GM12878 (cell line): ENCODE data around the gene DNAI7. TPM values are rescaled to one million over a fixed set of nuclear protein-coding genes. Genes with fewer than 3 reads are reported as not detected.

Experiments
- ATAC-seq: fragments of 200-7000 bp; cut with Tn5 transposase; 3 replicates; pipeline ENCODE4 v1.9.1; 2020; ENCODE audit warnings: mild to moderate bottlenecking, moderate library complexity
- BruUV-seq: library from RNA; stranded (reverse); fragments of 400-500 nt; replicated peaks from 2 replicates; lab custom pipeline; 2021; lab: Mats Ljungman, UMichigan
- CTCF ChIA-PET: fragments of 300-600 bp; sonication (Branson Sonifier 250); formaldehyde crosslinking; extraction: SDS; loops from one replicate; lab custom pipeline; 2021; ENCODE audit warnings: inconsistent platforms; lab: Yijun Ruan, JAX
- POLR2A ChIA-PET: fragments of 350-600 bp; formaldehyde crosslinking; extraction: SDS; loops from one replicate; lab custom pipeline; 2021; ENCODE audit warnings: inconsistent platforms; lab: Charles Lee
- RAD21 ChIA-PET: fragments of 300-600 bp; sonication (Branson Sonifier 250); formaldehyde crosslinking; loops from one replicate; lab custom pipeline; 2023; ENCODE audit warnings: antibody characterized with exemption; ENCODE audit not compliant: unreplicated experiment; lab: Charles Lee
- SMC1A ChIA-PET: fragments of 300-600 bp; sonication (Branson Sonifier 250); formaldehyde crosslinking; loops from one replicate; lab custom pipeline; 2023; ENCODE audit not compliant: unreplicated experiment, uncharacterized antibody; lab: Charles Lee
- DNase-seq: peaks from one replicate; pipeline ENCODE4 v3.0.0-alpha.2; 2011; ENCODE audit warnings: low read depth, low spot score
- FAIRE-seq: peaks from 3 replicates; lab custom pipeline; 2011; peaks lifted over from hg19 to GRCh38; lab: Jason Lieb, UNC
- H2AFZ ChIP-seq: 2 replicates; pipeline ENCODE4 v1.6.0; 2011; ENCODE audit warnings: low read depth, low read length, control low read depth; ENCODE audit not compliant: control insufficient read depth
- H3K27ac ChIP-seq: 2 replicates; pipeline ENCODE4 v1.5.1; 2011; ENCODE audit warnings: control low read depth; ENCODE audit not compliant: control insufficient read depth, insufficient read depth
- H3K27me3 ChIP-seq, 2 experiments: replicated peaks in 1 of 2; 2 replicates each; pipeline versions ENCODE4 v1.6.0 to v1.6.1; 2011; ENCODE audit warnings: low read length in 1 of 2; ENCODE audit not compliant: control insufficient read depth in 2 of 2, insufficient read depth in 2 of 2
- H3K36me3 ChIP-seq, 2 experiments: 2 replicates each; pipeline ENCODE4 v1.5.1; 2011; ENCODE audit warnings: low read length in 1 of 2; ENCODE audit not compliant: control insufficient read depth in 2 of 2, insufficient read depth in 2 of 2
- H3K4me1 ChIP-seq: 2 replicates; pipeline ENCODE4 v1.6.1; 2011; ENCODE audit warnings: mild to moderate bottlenecking, low read length, moderate library complexity, mixed read lengths; ENCODE audit not compliant: control insufficient read depth, insufficient read depth
- H3K4me2 ChIP-seq: 2 replicates; pipeline ENCODE4 v1.6.0; 2011; ENCODE audit warnings: control low read depth; ENCODE audit not compliant: control insufficient read depth, insufficient read depth
- H3K4me3 ChIP-seq: fragments of 200-600 bp; sonication (generic); 2 replicates; pipeline ENCODE4 v1.5.1; 2016
- H3K79me2 ChIP-seq: 2 replicates; pipeline ENCODE4 v1.6.0; 2011; ENCODE audit warnings: low read length; ENCODE audit not compliant: control insufficient read depth, insufficient read depth
- H3K9ac ChIP-seq: 2 replicates; pipeline ENCODE4 v1.8.0; 2011; ENCODE audit warnings: low read length, control low read depth, mixed read lengths; ENCODE audit not compliant: control insufficient read depth, insufficient read depth
- H3K9me3 ChIP-seq: replicated peaks from 3 replicates; pipeline ENCODE4 v1.5.1; 2011; ENCODE audit warnings: mild to moderate bottlenecking, low read length; ENCODE audit not compliant: control insufficient read depth, insufficient read depth
- H4K20me1 ChIP-seq: 2 replicates; pipeline ENCODE4 v1.6.0; 2011; ENCODE audit not compliant: control insufficient read depth, insufficient read depth
- BRCA1 ChIP-seq: IDR thresholded peaks from 2 replicates; pipeline ENCODE4 v1.6.1; 2011; ENCODE audit warnings: low read depth, low read length, improper control_type of control experiment
- CBX3 ChIP-seq: fragments of 200-600 bp; sonication (generic); IDR thresholded peaks from 2 replicates; pipeline ENCODE4 v1.6.1; 2016; ENCODE audit warnings: low read depth, borderline replicate concordance
- CREB1 ChIP-seq: IDR thresholded peaks from 2 replicates; pipeline ENCODE4 v1.6.1; 2012; ENCODE audit warnings: low read depth, mild to moderate bottlenecking, inconsistent platforms
- CREM ChIP-seq: IDR thresholded peaks from 2 replicates; pipeline ENCODE4 v1.6.1; 2014; ENCODE audit warnings: antibody characterized with exemption, low read depth
- DPF2 ChIP-seq: fragments of 450-650 bp; IDR thresholded peaks from 2 replicates; pipeline ENCODE4 v1.6.1; 2017; ENCODE audit warnings: mild to moderate bottlenecking
- EED ChIP-seq: sonication (generic); IDR thresholded peaks from 2 replicates; pipeline ENCODE4 v1.6.1; 2016; ENCODE audit warnings: antibody characterized with exemption, low read depth
- EGR1 ChIP-seq, 2 experiments: IDR thresholded peaks; 1 replicate in 1 of 2; 2 replicates in 1 of 2; pipeline ENCODE4 v1.6.1; 2011 to 2012; ENCODE audit warnings: low read depth in 2 of 2, low read length in 2 of 2, borderline replicate concordance in 1 of 2, mild to moderate bottlenecking in 1 of 2, moderate library complexity in 1 of 2
- FOXK2 ChIP-seq: fragments of 450-650 bp; IDR thresholded peaks from 2 replicates; pipeline ENCODE4 v1.6.1; 2017; ENCODE audit warnings: mild to moderate bottlenecking, moderate library complexity
- GABPA ChIP-seq: IDR thresholded peaks from 2 replicates; pipeline ENCODE4 v1.6.1; 2014; ENCODE audit warnings: antibody characterized with exemption, low read depth, mild to moderate bottlenecking, inconsistent platforms
- GATAD2B ChIP-seq: fragments of 450-650 bp; conservative IDR thresholded peaks from 2 replicates; pipeline ENCODE4 v1.6.1; 2017; ENCODE audit warnings: low read depth, mild to moderate bottlenecking, moderate library complexity
- IRF4 ChIP-seq: IDR thresholded peaks from 2 replicates; pipeline ENCODE4 v1.6.1; 2011; ENCODE audit warnings: low read depth, low read length
- JUNB ChIP-seq: IDR thresholded peaks from 2 replicates; pipeline ENCODE4 v1.6.1; 2016; ENCODE audit warnings: antibody characterized with exemption, mild to moderate bottlenecking
- NFIC ChIP-seq: IDR thresholded peaks from 2 replicates; pipeline ENCODE4 v1.6.1; 2012; ENCODE audit warnings: low read depth, mild to moderate bottlenecking, inconsistent platforms, low read length, moderate library complexity
- PML ChIP-seq: IDR thresholded peaks from 2 replicates; pipeline ENCODE4 v1.6.1; 2012; ENCODE audit warnings: low read length, inconsistent platforms
- POLR2A ChIP-seq: IDR thresholded peaks from 2 replicates; pipeline ENCODE4 v1.6.1; 2011; ENCODE audit warnings: low read depth, mild to moderate bottlenecking, low read length
- POU2F2 ChIP-seq: IDR thresholded peaks from 3 replicates; pipeline ENCODE4 v1.6.1; 2011; ENCODE audit warnings: low read depth, mild to moderate bottlenecking, low read length, borderline replicate concordance
- RUNX3 ChIP-seq: IDR thresholded peaks from 2 replicates; pipeline ENCODE4 v1.6.1; 2012; ENCODE audit warnings: low read length, inconsistent platforms
- SMAD1 ChIP-seq: fragments of 450-650 bp; IDR thresholded peaks from 2 replicates; pipeline ENCODE4 v1.6.1; 2018; ENCODE audit warnings: mild to moderate bottlenecking, low read depth; ENCODE audit not compliant: partially characterized antibody
- SP1 ChIP-seq: IDR thresholded peaks from one replicate; pipeline ENCODE4 v1.6.1; 2011; ENCODE audit warnings: low read depth, low read length
- STAT3 ChIP-seq: IDR thresholded peaks from 2 replicates; pipeline ENCODE4 v1.6.1; 2011; ENCODE audit warnings: low read depth, low read length, improper control_type of control experiment
- TAF1 ChIP-seq: IDR thresholded peaks from 2 replicates; pipeline ENCODE4 v1.6.1; 2011; ENCODE audit warnings: mild to moderate bottlenecking, low read depth, low read length, borderline replicate concordance
- ZNF24 ChIP-seq: fragments of 450-650 bp; IDR thresholded peaks from 2 replicates; pipeline ENCODE4 v1.6.1; 2017; ENCODE audit warnings: antibody characterized with exemption, mild to moderate bottlenecking
- ZNF274 ChIP-seq: IDR thresholded peaks from one replicate; pipeline ENCODE4 v1.8.0; 2011; ENCODE audit not compliant: insufficient read length, insufficient read depth
- in situ Hi-C: fragments of 300-500 bp; cut with MboI; formaldehyde crosslinking; loops from 9 replicates; pipeline ENCODE4 v1.14.3; 2018; ENCODE audit warnings: mixed read lengths
- intact Hi-C: fragments of 100-400 bp; cut with micrococcal nuclease; formaldehyde crosslinking; loops from one replicate; pipeline ENCODE4 v1.14.2; 2022; ENCODE audit not compliant: unreplicated experiment
- polyA plus RNA-seq, 11 experiments: library from polyadenylated mRNA; depleted of rRNA in 4 of 11; unstranded in 6 of 11; stranded (reverse) in 5 of 11; fragments of >200 nt; fragmentation: Nextera tagmentation in 4 of 11; fragmentation: Illumina TruSeq in 1 of 11; extraction: Ambion mirVana in 4 of 11; extraction: Trizol in 1 of 11; gene quantifications; 1 replicate in 1 of 11; 2 replicates in 10 of 11; pipeline versions ENCODE4 v1.2.1 to v1.2.3, GENCODE V29; 2011 to 2016; ENCODE audit warnings: inconsistent platforms in 2 of 11, missing spikeins in 2 of 11, low read depth in 1 of 11
- total RNA-seq, 4 experiments: library from RNA; depleted of rRNA in 3 of 4; stranded (reverse); fragments of >200 nt in 3 of 4; fragmentation: Illumina TruSeq in 1 of 4; extraction: Trizol in 1 of 4; gene quantifications; 2 replicates each; pipeline versions ENCODE4 v1.2.1 to v1.2.3, GENCODE V29; 2013 to 2021
- TF ChIP-seq, protein P1 (sequence below): IDR thresholded peaks from 2 replicates; pipeline ENCODE4 v1.6.1; 2012; ENCODE audit warnings: low read depth, low read length, improper control_type of control experiment
- TF ChIP-seq, protein P2 (sequence below): fragments of 450-650 bp; IDR thresholded peaks from 2 replicates; pipeline ENCODE4 v1.6.1; 2016; ENCODE audit warnings: mild to moderate bottlenecking

DNAI7 gene
- total and polyA plus RNA-seq, 10 of the 15 experiments (the other 5 are each of a cell fraction or from before 2014, with no cell fraction given): 0.05 to 0.48 (median 0.13) TPM; not detected in 4

DNA sequence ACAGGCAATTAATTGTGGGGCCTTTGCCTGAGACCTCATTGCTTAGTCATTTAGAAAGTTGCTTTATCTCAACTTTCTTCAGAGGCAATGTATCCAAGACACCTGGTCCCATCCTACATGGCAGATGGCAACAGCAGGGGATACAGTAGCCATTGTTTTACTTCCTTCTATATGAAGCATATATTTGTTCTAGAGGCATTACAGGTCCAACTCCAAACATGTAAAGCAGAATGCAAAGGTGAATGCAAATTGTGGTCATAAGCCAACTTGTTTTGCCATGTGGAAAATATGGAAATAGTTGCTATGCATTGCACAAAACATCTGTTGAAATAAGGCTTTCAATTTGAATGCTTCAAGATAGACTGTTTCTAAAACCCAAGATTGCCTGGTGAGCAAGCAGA lies 136.3 kb downstream of the DNAI7 start:
- ChIA-PET CTCF (interaction anchor here (1.0 to 9.8 kb wide), 6 partner anchors 16 to 96 kb away, joined by 3 to 141 read pairs (median 6); no protein-coding TSS in a partner anchor), POLR2A (interaction anchor here (2.5 to 13.3 kb wide), 2 partner anchors 53 to 62 kb away, joined by 6 to 297 read pairs; no protein-coding TSS in a partner anchor), RAD21 (interaction anchor here (1.3 to 13.0 kb wide), 6 partner anchors 16 to 68 kb away, joined by 3 to 462 read pairs (median 6); no protein-coding TSS in a partner anchor), SMC1A (interaction anchor here (0.6 to 15.4 kb wide), 7 partner anchors 14 to 106 kb away, joined by 3 to 526 read pairs (median 6); no protein-coding TSS in a partner anchor)
- no TSS peak for BruUV-seq
- H4K20me1 ChIP-seq: no peaks in the 10 kb centered on the region; the same call in 1 of the 2 replicates
- peaks cover 39% of the 10 kb centered on the region for H3K4me1 ChIP-seq
- DNase-seq (peak; percentile 58), FAIRE-seq (no peak), ATAC-seq (peak; percentile 42)
- peaks cover 99% of the 10 kb centered on the region for H3K79me2 ChIP-seq
- intact Hi-C loops (no loop called here), in situ Hi-C loops (loop anchor here (5.0 kb wide), 1 partner anchor 56 kb away; no protein-coding TSS in a partner anchor)
- H2AFZ ChIP-seq: no peak overlapping the region
- peak overlapping the region; percentile 65 for H3K27ac ChIP-seq
- H3K4me2 ChIP-seq: peak overlapping the region; percentile 94
- no peaks in the 10 kb centered on the region for H3K27me3 ChIP-seq
- peak overlapping the region; percentile 32; the same call in 1 of the 2 replicates for H3K9ac ChIP-seq
- H3K36me3 ChIP-seq: peaks cover 0 to 14% of the 10 kb centered on the region in 2 experiments; a peak in 2 of 4 replicates
- H3K9me3 ChIP-seq: no peaks in the 10 kb centered on the region
- H3K4me3 ChIP-seq: peak overlapping the region; percentile 89
- TF ChIP-seq, protein P1, sequence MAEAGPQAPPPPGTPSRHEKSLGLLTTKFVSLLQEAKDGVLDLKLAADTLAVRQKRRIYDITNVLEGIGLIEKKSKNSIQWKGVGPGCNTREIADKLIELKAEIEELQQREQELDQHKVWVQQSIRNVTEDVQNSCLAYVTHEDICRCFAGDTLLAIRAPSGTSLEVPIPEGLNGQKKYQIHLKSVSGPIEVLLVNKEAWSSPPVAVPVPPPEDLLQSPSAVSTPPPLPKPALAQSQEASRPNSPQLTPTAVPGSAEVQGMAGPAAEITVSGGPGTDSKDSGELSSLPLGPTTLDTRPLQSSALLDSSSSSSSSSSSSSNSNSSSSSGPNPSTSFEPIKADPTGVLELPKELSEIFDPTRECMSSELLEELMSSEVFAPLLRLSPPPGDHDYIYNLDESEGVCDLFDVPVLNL: no peak
- TF ChIP-seq IRF4 (peak; percentile 85), CBX3 (no peak), CREB1 (peak; percentile 46; the same call in 1 of the 2 replicates), PML (0 out of 2 replicates have a peak, but pooled peaks have one; percentile 45), ZNF274 (no peak), BRCA1 (no peak), NFIC (peak; percentile 63), EED (peak; percentile 75), GATAD2B (no peak), DPF2 (no peak), FOXK2 (no peak), SMAD1 (no peak), EGR1 (IDR thresholded peaks at IDR 0.05; ENCODE audit: borderline replicate concordance in 1 of 2, low read depth in 2 of 2, low read length in 2 of 2) (no peak), RUNX3 (peak; percentile 70), ZNF24 (no peak), STAT3 (no peak), JUNB (peak; percentile 87), TAF1 (no peak), POLR2A (no peak; the same call in 1 of the 2 replicates), GABPA (no peak), POU2F2 (peak; percentile 76; the same call in 1 of the 3 replicates), SP1 (no peak), CREM (no peak; the same call in 1 of the 2 replicates)
- TF ChIP-seq, protein P2, sequence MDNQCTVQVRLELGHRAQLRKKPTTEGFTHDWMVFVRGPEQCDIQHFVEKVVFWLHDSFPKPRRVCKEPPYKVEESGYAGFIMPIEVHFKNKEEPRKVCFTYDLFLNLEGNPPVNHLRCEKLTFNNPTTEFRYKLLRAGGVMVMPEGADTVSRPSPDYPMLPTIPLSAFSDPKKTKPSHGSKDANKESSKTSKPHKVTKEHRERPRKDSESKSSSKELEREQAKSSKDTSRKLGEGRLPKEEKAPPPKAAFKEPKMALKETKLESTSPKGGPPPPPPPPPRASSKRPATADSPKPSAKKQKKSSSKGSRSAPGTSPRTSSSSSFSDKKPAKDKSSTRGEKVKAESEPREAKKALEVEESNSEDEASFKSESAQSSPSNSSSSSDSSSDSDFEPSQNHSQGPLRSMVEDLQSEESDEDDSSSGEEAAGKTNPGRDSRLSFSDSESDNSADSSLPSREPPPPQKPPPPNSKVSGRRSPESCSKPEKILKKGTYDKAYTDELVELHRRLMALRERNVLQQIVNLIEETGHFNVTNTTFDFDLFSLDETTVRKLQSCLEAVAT: no peak
